ENCODE data around the gene COX7B2.

The COX7B2 gene

DNA sequence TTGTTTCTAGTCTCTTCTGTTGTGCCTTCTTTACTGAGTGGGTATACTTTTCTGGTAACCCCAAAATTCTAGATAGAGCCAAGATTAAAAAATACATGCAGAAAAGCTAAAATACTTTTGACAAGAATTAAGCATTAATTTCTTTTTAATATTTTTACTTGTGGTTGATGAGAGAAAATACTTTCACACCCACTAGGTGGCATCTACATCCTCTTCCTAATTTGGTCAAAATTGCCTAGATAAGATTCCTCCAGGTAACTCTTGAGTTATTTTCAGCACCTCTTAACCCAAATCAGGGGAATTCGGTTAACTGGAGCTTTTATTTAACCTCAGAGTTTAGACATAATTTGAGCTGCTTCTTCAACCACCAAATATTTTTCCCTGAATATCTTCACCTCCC, 28.4 kb upstream of the COX7B2 start:
- no peaks in the 10 kb centered on the region for H3K4me1 ChIP-seq (ENCODE audit: control insufficient read depth, low read depth, low read length)
- no peaks in the 10 kb centered on the region for H3K36me3 ChIP-seq (ENCODE audit: control insufficient read depth, low read depth, low read length)
- H3K27me3 ChIP-seq (ENCODE audit: control insufficient read depth, insufficient read depth, low read length): no peaks in the 10 kb centered on the region
- H3K9ac ChIP-seq (ENCODE audit: low read length): no peak overlapping the region
- H3K9me3 ChIP-seq (ENCODE audit: control insufficient read depth, low read depth, low read length): no peaks in the 10 kb centered on the region
- H3K27ac ChIP-seq (ENCODE audit: low read length): no peak overlapping the region
- no peak overlapping the region for H3K4me3 ChIP-seq (ENCODE audit: low read length)

DNA sequence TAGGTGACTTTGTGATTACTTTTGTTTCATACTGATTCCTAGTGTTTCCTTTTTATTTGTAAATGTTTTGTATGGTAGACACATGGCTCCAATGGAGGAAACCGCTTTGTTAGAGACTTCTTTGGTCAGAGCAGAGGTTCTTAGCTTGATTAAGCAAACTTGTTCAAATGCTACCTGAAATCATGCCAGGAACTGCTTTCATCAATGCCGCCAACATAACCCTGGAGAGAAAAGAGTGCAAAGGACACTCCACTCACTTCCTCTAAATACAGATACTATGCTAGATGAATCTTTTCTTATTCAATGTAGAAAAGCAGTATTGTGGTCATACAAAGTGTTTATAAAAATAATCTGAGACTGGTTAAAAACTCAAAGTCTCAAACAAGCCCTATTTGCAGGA, 25.7 kb upstream of the COX7B2 start:
- Histone ChIP-seq H3K9me3 (ENCODE audit: control insufficient read depth, low read depth, low read length) (no peaks in the 10 kb centered on the region), H3K9ac (ENCODE audit: low read length) (no peak overlapping the region), H3K27ac (ENCODE audit: low read length) (no peak overlapping the region), H3K27me3 (ENCODE audit: control insufficient read depth, insufficient read depth, low read length) (no peaks in the 10 kb centered on the region), H3K4me3 (ENCODE audit: low read length) (no peak overlapping the region), H3K36me3 (ENCODE audit: control insufficient read depth, low read depth, low read length) (no peaks in the 10 kb centered on the region), H3K4me1 (ENCODE audit: control insufficient read depth, low read depth, low read length) (no peaks in the 10 kb centered on the region)

DNA sequence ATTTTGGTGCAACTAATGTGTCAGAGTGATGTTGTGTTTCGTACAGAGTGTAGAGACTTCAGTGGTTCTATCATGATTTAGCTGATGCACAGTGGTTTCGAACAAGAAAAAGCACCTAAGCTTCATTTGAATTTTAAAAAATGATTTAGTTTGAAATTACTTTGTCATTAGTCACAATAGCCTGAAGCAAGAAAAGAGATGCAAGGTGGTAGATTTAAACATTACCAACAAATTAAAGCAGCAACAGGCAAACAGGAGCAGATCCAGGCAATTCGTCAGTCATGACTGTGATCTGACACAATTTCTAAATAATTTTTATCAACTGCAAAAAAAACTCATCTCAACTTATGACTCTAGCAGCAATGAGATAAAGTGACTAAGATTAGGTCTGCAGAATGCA, 24.6 kb upstream of the COX7B2 start:
- no peaks in the 10 kb centered on the region for H3K27me3 ChIP-seq (ENCODE audit: control insufficient read depth, insufficient read depth, low read length)
- H3K9ac ChIP-seq (ENCODE audit: low read length): no peak overlapping the region
- H3K4me1 ChIP-seq (ENCODE audit: control insufficient read depth, low read depth, low read length): no peaks in the 10 kb centered on the region
- no peak overlapping the region for H3K27ac ChIP-seq (ENCODE audit: low read length)
- H3K4me3 ChIP-seq (ENCODE audit: low read length): no peak overlapping the region
- no peaks in the 10 kb centered on the region for H3K36me3 ChIP-seq (ENCODE audit: control insufficient read depth, low read depth, low read length)
- H3K9me3 ChIP-seq (ENCODE audit: control insufficient read depth, low read depth, low read length): no peaks in the 10 kb centered on the region

DNA sequence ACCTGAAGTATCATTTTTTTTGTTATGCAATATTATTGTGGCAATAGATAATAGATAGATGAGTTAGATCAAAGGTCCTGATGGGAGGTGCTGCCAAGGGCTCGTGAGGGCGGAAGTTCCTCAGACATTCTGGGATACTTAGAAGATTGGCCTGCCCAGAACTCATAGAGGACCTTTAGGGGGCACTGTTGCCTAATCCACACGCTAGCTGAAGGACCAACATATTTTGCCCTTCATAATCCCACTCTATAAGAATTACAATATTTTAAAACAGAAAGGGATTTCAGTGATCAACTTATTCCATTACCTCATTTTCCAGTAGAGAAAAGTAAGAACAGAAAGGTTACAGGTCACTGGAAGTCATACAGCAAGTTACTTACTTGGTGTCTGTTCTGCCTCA, 22.9 kb upstream of the COX7B2 start:
- H3K27ac ChIP-seq (ENCODE audit: low read length): no peak overlapping the region
- H3K4me3 ChIP-seq (ENCODE audit: low read length): no peak overlapping the region
- no peaks in the 10 kb centered on the region for H3K27me3 ChIP-seq (ENCODE audit: control insufficient read depth, insufficient read depth, low read length)
- no peaks in the 10 kb centered on the region for H3K9me3 ChIP-seq (ENCODE audit: control insufficient read depth, low read depth, low read length)
- H3K4me1 ChIP-seq (ENCODE audit: control insufficient read depth, low read depth, low read length): no peaks in the 10 kb centered on the region
- no peak overlapping the region for H3K9ac ChIP-seq (ENCODE audit: low read length)
- H3K36me3 ChIP-seq (ENCODE audit: control insufficient read depth, low read depth, low read length): no peaks in the 10 kb centered on the region

DNA sequence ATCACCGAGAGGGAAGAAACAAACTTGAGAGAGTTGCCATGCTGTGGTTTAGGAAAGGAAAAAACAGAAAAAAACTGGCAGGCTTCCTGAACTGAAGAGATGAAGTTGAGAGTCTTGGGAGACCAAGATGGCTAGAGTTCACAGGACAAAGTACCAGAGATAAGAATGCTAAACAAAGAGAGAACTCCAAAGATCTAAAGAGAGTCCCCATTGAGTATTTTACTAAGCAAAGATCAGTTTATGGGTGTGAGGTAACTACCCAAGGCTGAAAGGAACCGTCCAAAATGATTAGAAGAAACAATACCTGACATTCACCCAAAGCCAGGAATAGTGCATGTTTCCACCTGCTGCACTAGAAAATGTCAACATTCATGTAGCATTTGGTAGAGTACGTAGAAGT, 21.8 kb upstream of the COX7B2 start:
- Histone ChIP-seq H3K9me3 (ENCODE audit: control insufficient read depth, low read depth, low read length) (no peaks in the 10 kb centered on the region), H3K36me3 (ENCODE audit: control insufficient read depth, low read depth, low read length) (no peaks in the 10 kb centered on the region), H3K9ac (ENCODE audit: low read length) (no peak overlapping the region), H3K27ac (ENCODE audit: low read length) (no peak overlapping the region), H3K4me1 (ENCODE audit: control insufficient read depth, low read depth, low read length) (no peaks in the 10 kb centered on the region), H3K27me3 (ENCODE audit: control insufficient read depth, insufficient read depth, low read length) (no peaks in the 10 kb centered on the region), H3K4me3 (ENCODE audit: low read length) (no peak overlapping the region)

DNA sequence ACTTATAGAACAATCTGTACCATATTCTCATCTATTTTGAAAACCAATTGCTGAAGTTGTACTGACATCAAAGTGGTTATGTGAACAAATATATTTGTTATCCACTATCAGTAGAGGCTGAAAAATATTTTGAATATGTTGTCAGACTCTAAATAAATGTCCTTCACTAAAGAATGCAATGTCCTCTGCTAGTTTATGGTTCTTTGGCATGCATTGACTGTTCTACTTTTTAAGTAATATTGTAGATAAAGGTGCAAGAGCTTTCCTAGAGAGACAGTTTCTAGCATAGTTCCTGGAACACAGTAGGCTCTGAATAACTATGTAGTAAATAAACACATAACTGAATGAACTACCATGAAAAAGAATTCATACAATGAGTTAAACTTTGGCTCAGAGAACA, 18.2 kb upstream of the COX7B2 start:
- Histone ChIP-seq H3K27me3 (ENCODE audit: control insufficient read depth, insufficient read depth, low read length) (no peaks in the 10 kb centered on the region), H3K4me3 (ENCODE audit: low read length) (no peak overlapping the region), H3K27ac (ENCODE audit: low read length) (no peak overlapping the region), H3K36me3 (ENCODE audit: control insufficient read depth, low read depth, low read length) (no peaks in the 10 kb centered on the region), H3K4me1 (ENCODE audit: control insufficient read depth, low read depth, low read length) (no peaks in the 10 kb centered on the region), H3K9ac (ENCODE audit: low read length) (no peak overlapping the region), H3K9me3 (ENCODE audit: control insufficient read depth, low read depth, low read length) (no peaks in the 10 kb centered on the region)

DNA sequence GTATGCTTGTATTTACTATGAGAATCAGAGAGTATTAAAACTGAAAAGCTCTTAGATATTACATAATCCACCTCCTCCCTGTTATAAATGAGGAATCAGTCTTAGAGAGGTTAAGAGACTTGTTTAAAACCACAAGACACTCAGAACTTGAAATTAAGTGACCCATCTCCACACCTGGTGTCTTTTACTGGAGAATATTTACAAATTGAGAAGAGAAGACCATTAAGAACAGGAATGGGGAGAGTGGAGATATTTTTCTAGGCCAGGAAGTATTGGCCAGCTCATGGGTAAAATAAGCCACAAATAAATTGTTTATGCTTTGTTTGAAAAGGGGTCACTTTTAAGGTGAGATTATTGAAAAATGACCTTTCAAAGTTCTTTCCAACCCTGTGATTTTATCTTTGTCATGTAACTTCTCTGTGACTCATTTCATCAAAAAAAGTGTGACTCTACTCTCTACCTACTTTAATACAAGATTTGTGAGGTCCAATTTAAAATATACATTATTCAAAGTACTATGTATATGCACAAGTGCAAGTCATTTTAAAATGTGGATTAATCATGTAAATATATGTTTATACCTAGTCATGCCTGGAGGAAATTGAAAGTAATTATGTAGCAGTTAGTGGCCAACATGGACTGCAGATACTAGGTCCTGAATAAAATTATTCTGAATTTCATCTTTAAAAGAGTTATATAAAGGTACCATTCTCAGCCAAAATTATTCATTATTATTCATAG, 15.9 kb upstream of the COX7B2 start:
- Histone ChIP-seq H3K4me1 (ENCODE audit: control insufficient read depth, low read depth, low read length) (no peaks in the 10 kb centered on the region), H3K9me3 (ENCODE audit: control insufficient read depth, low read depth, low read length) (no peaks in the 10 kb centered on the region), H3K36me3 (ENCODE audit: control insufficient read depth, low read depth, low read length) (no peaks in the 10 kb centered on the region), H3K27me3 (ENCODE audit: control insufficient read depth, insufficient read depth, low read length) (no peaks in the 10 kb centered on the region), H3K27ac (ENCODE audit: low read length) (no peak overlapping the region), H3K4me3 (ENCODE audit: low read length) (no peak overlapping the region), H3K9ac (ENCODE audit: low read length) (no peak overlapping the region)

DNA sequence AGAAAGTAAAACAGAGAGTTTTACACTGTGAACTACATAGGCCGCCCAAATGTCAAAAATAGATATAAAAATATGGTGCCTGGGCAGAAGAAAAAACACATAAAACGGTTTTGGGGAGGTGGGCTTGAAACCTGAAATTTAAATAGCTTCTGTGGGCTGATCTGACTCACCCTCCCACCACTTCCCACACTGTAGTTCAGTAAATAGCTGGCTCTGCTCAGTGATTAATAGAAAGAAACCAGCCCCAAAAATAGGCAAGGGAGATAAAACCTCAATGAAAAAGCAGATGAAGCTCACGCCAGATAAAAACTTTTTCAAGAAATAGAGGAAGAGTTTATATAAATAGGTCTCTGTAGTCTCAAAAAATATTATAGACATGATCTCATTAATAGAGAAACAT, 13.2 kb upstream of the COX7B2 start:
- no peaks in the 10 kb centered on the region for H3K27me3 ChIP-seq (ENCODE audit: control insufficient read depth, insufficient read depth, low read length)
- no peaks in the 10 kb centered on the region for H3K36me3 ChIP-seq (ENCODE audit: control insufficient read depth, low read depth, low read length)
- H3K9me3 ChIP-seq (ENCODE audit: control insufficient read depth, low read depth, low read length): no peaks in the 10 kb centered on the region
- H3K9ac ChIP-seq (ENCODE audit: low read length): no peak overlapping the region
- no peaks in the 10 kb centered on the region for H3K4me1 ChIP-seq (ENCODE audit: control insufficient read depth, low read depth, low read length)
- no peak overlapping the region for H3K4me3 ChIP-seq (ENCODE audit: low read length)
- H3K27ac ChIP-seq (ENCODE audit: low read length): no peak overlapping the region

DNA sequence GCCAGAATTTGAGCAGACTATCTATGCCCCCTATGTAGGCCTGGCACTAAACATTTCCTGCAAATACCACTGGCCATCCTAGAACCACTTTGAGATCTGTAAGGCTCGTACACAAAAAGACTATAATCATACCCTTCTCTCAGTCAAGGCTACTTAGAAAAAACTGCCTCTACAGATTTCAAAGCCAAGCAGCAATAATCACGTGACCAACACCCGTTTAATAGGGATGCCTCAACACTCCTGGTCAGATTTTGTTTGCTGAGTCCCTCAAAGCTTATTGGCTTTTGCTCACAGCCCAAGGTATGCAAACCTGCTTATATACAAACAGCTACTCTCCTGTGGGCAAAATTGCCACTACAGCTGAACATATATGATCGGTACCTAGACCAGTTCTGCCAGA, 897 bp downstream of the COX7B2 start:
- Histone ChIP-seq H3K4me3 (ENCODE audit: low read length) (no peak overlapping the region), H3K36me3 (ENCODE audit: control insufficient read depth, low read depth, low read length) (no peaks in the 10 kb centered on the region), H3K27ac (ENCODE audit: low read length) (no peak overlapping the region), H3K9me3 (ENCODE audit: control insufficient read depth, low read depth, low read length) (no peaks in the 10 kb centered on the region), H3K9ac (ENCODE audit: low read length) (no peak overlapping the region), H3K4me1 (ENCODE audit: control insufficient read depth, low read depth, low read length) (no peaks in the 10 kb centered on the region), H3K27me3 (ENCODE audit: control insufficient read depth, insufficient read depth, low read length) (no peaks in the 10 kb centered on the region)

DNA sequence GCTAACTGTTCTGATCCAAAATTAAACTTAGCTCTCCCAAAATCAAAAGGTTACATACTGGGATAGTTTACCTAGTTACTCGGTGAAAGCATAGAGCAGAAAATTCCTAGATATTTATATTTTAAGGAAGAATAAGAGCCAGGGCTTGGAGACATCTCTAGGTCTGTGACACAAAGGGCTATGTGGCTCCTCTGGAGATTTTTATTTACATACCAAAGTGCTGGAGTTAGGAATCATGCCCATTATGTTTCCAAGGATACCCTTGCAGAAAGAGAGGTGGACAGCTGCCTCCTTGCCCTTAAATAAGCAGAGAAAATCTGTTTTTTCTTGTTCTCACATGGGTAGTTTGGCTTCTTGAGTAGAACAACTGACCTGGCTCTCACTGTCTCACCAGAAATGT, 9.0 kb downstream of the COX7B2 start:
- Histone ChIP-seq H3K36me3 (ENCODE audit: control insufficient read depth, low read depth, low read length) (no peaks in the 10 kb centered on the region), H3K9me3 (ENCODE audit: control insufficient read depth, low read depth, low read length) (no peaks in the 10 kb centered on the region), H3K27ac (ENCODE audit: low read length) (no peak overlapping the region), H3K27me3 (ENCODE audit: control insufficient read depth, insufficient read depth, low read length) (no peaks in the 10 kb centered on the region), H3K4me3 (ENCODE audit: low read length) (no peak overlapping the region), H3K9ac (ENCODE audit: low read length) (no peak overlapping the region), H3K4me1 (ENCODE audit: control insufficient read depth, low read depth, low read length) (no peaks in the 10 kb centered on the region)

DNA sequence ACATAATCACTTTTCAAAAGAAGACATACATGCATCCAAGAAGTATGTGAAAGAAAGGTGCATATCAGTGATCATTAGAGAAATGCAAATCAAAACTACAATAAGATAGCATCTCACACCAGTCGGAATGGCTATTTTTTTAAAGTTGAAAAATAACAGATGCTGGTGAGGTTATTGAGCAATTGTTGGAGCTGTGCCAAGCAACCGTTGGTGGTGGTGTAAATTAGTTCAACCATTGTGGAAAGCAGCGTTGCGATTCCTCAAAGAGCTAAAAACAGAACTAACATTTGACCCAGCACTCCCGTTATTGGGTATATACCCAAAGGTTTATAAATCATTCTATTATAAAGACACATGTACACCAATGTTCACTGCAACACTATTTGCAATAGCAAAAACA, 14.2 kb downstream of the COX7B2 start:
- H3K9me3 ChIP-seq (ENCODE audit: control insufficient read depth, low read depth, low read length): no peaks in the 10 kb centered on the region
- no peak overlapping the region for H3K4me3 ChIP-seq (ENCODE audit: low read length)
- no peak overlapping the region for H3K9ac ChIP-seq (ENCODE audit: low read length)
- H3K36me3 ChIP-seq (ENCODE audit: control insufficient read depth, low read depth, low read length): no peaks in the 10 kb centered on the region
- no peaks in the 10 kb centered on the region for H3K4me1 ChIP-seq (ENCODE audit: control insufficient read depth, low read depth, low read length)
- no peaks in the 10 kb centered on the region for H3K27me3 ChIP-seq (ENCODE audit: control insufficient read depth, insufficient read depth, low read length)
- no peak overlapping the region for H3K27ac ChIP-seq (ENCODE audit: low read length)

DNA sequence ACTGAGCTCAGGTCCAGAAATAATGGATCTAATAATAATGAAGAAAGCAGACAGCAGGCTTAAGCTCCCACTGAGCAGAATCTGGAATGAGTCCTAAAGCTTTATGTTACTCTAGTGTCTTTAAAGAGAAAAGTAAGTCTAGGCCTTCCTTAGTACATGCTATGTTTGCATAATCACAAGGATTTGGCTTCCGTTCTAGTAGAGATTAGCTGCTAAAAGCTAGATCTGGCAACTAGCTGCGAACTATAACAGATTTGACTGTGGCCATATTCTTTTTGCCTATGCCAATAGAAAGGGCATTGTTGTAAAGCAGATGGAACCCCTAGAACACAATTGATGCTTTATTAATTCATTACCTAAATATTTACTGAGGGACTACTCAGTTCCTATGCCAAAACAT, 19.0 kb downstream of the COX7B2 start:
- Histone ChIP-seq H3K9me3 (ENCODE audit: control insufficient read depth, low read depth, low read length) (no peaks in the 10 kb centered on the region), H3K4me3 (ENCODE audit: low read length) (no peak overlapping the region), H3K36me3 (ENCODE audit: control insufficient read depth, low read depth, low read length) (no peaks in the 10 kb centered on the region), H3K9ac (ENCODE audit: low read length) (no peak overlapping the region), H3K4me1 (ENCODE audit: control insufficient read depth, low read depth, low read length) (no peaks in the 10 kb centered on the region), H3K27me3 (ENCODE audit: control insufficient read depth, insufficient read depth, low read length) (no peaks in the 10 kb centered on the region), H3K27ac (ENCODE audit: low read length) (no peak overlapping the region)
